Measurements from ENCODE around the gene CARD11.

Gene CARD11

GRCh38 chr7:2864204-2864985 lies 179.3 kb downstream of the CARD11 start:
- TF ChIP-seq SIN3A (IDR thresholded peaks at IDR 0.05; ENCODE audit: borderline replicate concordance, insufficient read depth, low read length) (no peak), POLR2AphosphoS5 (IDR thresholded peaks at IDR 0.05; ENCODE audit: low read depth, low read length) (no peak), FOXP2 (optimal IDR thresholded peaks at IDR 0.05; ENCODE audit: borderline replicate concordance, extremely low read depth, extremely low read length, insufficient read depth) (no peak), REST (IDR thresholded peaks at IDR 0.05; ENCODE audit: insufficient read depth in 1 of 2, low read depth in 2 of 2, low read length in 2 of 2) (no peak), TAF1 (IDR thresholded peaks at IDR 0.05; ENCODE audit: borderline replicate concordance, insufficient read depth, low read length) (no peak)

- TF ChIP-seq FOXP2 (optimal IDR thresholded peaks at IDR 0.05; ENCODE audit: borderline replicate concordance, extremely low read depth, extremely low read length, insufficient read depth): peak; percentile 97
- TF ChIP-seq POLR2AphosphoS5 (IDR thresholded peaks at IDR 0.05; ENCODE audit: low read depth, low read length): peak; percentile 78
- no peak for TF ChIP-seq SIN3A (IDR thresholded peaks at IDR 0.05; ENCODE audit: borderline replicate concordance, insufficient read depth, low read length)
- peak; percentile 77; the same call in 1 of the 2 replicates for TF ChIP-seq TAF1 (IDR thresholded peaks at IDR 0.05; ENCODE audit: borderline replicate concordance, insufficient read depth, low read length)
- peak in 1 of 2 experiments; percentile 59; a peak in 1 of 4 replicates for TF ChIP-seq REST (IDR thresholded peaks at IDR 0.05; ENCODE audit: insufficient read depth in 1 of 2, low read depth in 2 of 2, low read length in 2 of 2)
Measured at GRCh38 chr7:2863461-2864066, 180.1 kb downstream of the CARD11 start.

- TF ChIP-seq REST (IDR thresholded peaks at IDR 0.05; ENCODE audit: insufficient read depth in 1 of 2, low read depth in 2 of 2, low read length in 2 of 2) (no peak), POLR2AphosphoS5 (IDR thresholded peaks at IDR 0.05; ENCODE audit: low read depth, low read length) (no peak), TAF1 (IDR thresholded peaks at IDR 0.05; ENCODE audit: borderline replicate concordance, insufficient read depth, low read length) (no peak), SIN3A (IDR thresholded peaks at IDR 0.05; ENCODE audit: borderline replicate concordance, insufficient read depth, low read length) (no peak), FOXP2 (optimal IDR thresholded peaks at IDR 0.05; ENCODE audit: borderline replicate concordance, extremely low read depth, extremely low read length, insufficient read depth) (no peak)
Measured at GRCh38 chr7:2862831-2863361, 180.8 kb downstream of the CARD11 start.

GRCh38 chr7:2861509-2861908 lies 182.2 kb downstream of the CARD11 start:
- TF ChIP-seq TAF1 (IDR thresholded peaks at IDR 0.05; ENCODE audit: borderline replicate concordance, insufficient read depth, low read length): no peak
- no peak for TF ChIP-seq REST (IDR thresholded peaks at IDR 0.05; ENCODE audit: insufficient read depth in 1 of 2, low read depth in 2 of 2, low read length in 2 of 2)
- no peak for TF ChIP-seq FOXP2 (optimal IDR thresholded peaks at IDR 0.05; ENCODE audit: borderline replicate concordance, extremely low read depth, extremely low read length, insufficient read depth)

Measured in PFSK-1 (cell line).